DMS79 (cell line): Measurements from ENCODE around the gene GRIK2.
A peak's percentile ranks its signal among the peaks of the same experiment; 100 is the strongest.

Source experiments
- DNase-seq: peaks from one replicate; lab custom pipeline; 2025; lab: John Stamatoyannopoulos, UW

Gene GRIK2

GRCh38 chr6:101400326-101401135 is 7.0 kb downstream of the GRIK2 start:
- no peak for DNase-seq

GRCh38 chr6:101401171-101401570 is 7.7 kb downstream of the GRIK2 start:
- DNase-seq, result no peak

- DNase-seq, result peak; percentile 63
Observed at GRCh38 chr6:101401792-101402621, 8.5 kb downstream of the GRIK2 start.

GRCh38 chr6:101402622-101403031 is 9.1 kb downstream of the GRIK2 start:
- DNase-seq, result peak; percentile 67

- DNase-seq, result no peak
Observed at GRCh38 chr6:101403216-101403945, 9.9 kb downstream of the GRIK2 start.

- DNase-seq, result no peak
Observed at GRCh38 chr6:101404775-101405174, 11.3 kb downstream of the GRIK2 start.

- no peak for DNase-seq
Observed at GRCh38 chr6:101413773-101414172, 20.3 kb downstream of the GRIK2 start.

- DNase-seq, result no peak
Observed at GRCh38 chr6:101417900-101418299, 24.4 kb downstream of the GRIK2 start.

GRCh38 chr6:101422251-101422650 is 28.7 kb downstream of the GRIK2 start:
- no peak for DNase-seq

- no peak for DNase-seq
Observed at GRCh38 chr6:101422811-101423210, 29.3 kb downstream of the GRIK2 start.

GRCh38 chr6:101429270-101429669 is 35.8 kb downstream of the GRIK2 start:
- no peak for DNase-seq

- no peak for DNase-seq
Observed at GRCh38 chr6:101429845-101430244, 36.3 kb downstream of the GRIK2 start.

GRCh38 chr6:101433141-101433540 is 39.6 kb downstream of the GRIK2 start:
- no peak for DNase-seq

- DNase-seq, result no peak
Observed at GRCh38 chr6:101434601-101435000, 41.1 kb downstream of the GRIK2 start.

- no peak for DNase-seq
Observed at GRCh38 chr6:101435038-101435437, 41.5 kb downstream of the GRIK2 start.

GRCh38 chr6:101439790-101440189 is 46.3 kb downstream of the GRIK2 start:
- no peak for DNase-seq

GRCh38 chr6:101443315-101443714 is 49.8 kb downstream of the GRIK2 start:
- no peak for DNase-seq

GRCh38 chr6:101444717-101445116 is 51.2 kb downstream of the GRIK2 start:
- DNase-seq, result no peak

- DNase-seq, result no peak
Observed at GRCh38 chr6:101445527-101445926, 52.0 kb downstream of the GRIK2 start.

- DNase-seq, result no peak
Observed at GRCh38 chr6:101450901-101451300, 57.4 kb downstream of the GRIK2 start.

- no peak for DNase-seq
Observed at GRCh38 chr6:101451981-101452380, 58.5 kb downstream of the GRIK2 start.

- DNase-seq, result no peak
Observed at GRCh38 chr6:101453221-101453620, 59.7 kb downstream of the GRIK2 start.
